Activated CD8-positive, alpha-beta T cell treated with anti-CD3 and anti-CD28 coated beads for 36 hours (primary cell): Measurements from ENCODE around the gene CHMP2B. TPM values are rescaled to one million over a fixed set of nuclear protein-coding genes. Genes with fewer than 3 reads are reported as not detected.

ENCODE experiments used
- ATAC-seq: fragments of 200-7000 bp; cut with Tn5 transposase; one replicate; pipeline ENCODE4 v1.10.0; 2021; ENCODE audit warnings: mild to moderate bottlenecking, moderate library complexity
- CTCF ChIA-PET: fragments of 350-600 bp; sonication (Branson Sonifier 250); formaldehyde crosslinking; loops from one replicate; lab custom pipeline; 2021; ENCODE audit warnings: antibody characterized with exemption; lab: Charles Lee
- POLR2A ChIA-PET: fragments of 350-600 bp; sonication (Branson Sonifier 250); formaldehyde crosslinking; loops from one replicate; lab custom pipeline; 2021; ENCODE audit warnings: antibody characterized with exemption; lab: Charles Lee
- DNase-seq: peaks from one replicate; pipeline ENCODE4 v3.0.0-alpha.2; 2020
- H3K27ac Mint-ChIP-seq: one replicate; pipeline ENCODE4 v1.8.0; 2021; ENCODE audit warnings: mild to moderate bottlenecking, mixed read lengths
- H3K27me3 Mint-ChIP-seq: one replicate; pipeline ENCODE4 v1.8.0; 2021; ENCODE audit warnings: mixed read lengths
- H3K36me3 Mint-ChIP-seq: one replicate; pipeline ENCODE4 v1.8.0; 2021; ENCODE audit warnings: low read depth, mixed read lengths
- H3K4me1 Mint-ChIP-seq: one replicate; pipeline ENCODE4 v1.8.0; 2021; ENCODE audit warnings: low read depth, mixed read lengths
- H3K4me3 Mint-ChIP-seq: one replicate; pipeline ENCODE4 v1.8.0; 2021; ENCODE audit warnings: mild to moderate bottlenecking, moderate library complexity, mixed read lengths
- H3K9me3 Mint-ChIP-seq: one replicate; pipeline ENCODE4 v1.8.0; 2021; ENCODE audit warnings: mixed read lengths
- CTCF ChIP-seq: fragments of 200-600 bp; IDR thresholded peaks from one replicate; pipeline ENCODE4 v1.8.0; 2022; ENCODE audit warnings: antibody characterized with exemption, mild to moderate bottlenecking
- intact Hi-C: fragments of 100-400 bp; cut with micrococcal nuclease; formaldehyde crosslinking; loops from one replicate; pipeline ENCODE4 v1.10.0; 2022
- total RNA-seq, 2 experiments: library from RNA; stranded (reverse); gene quantifications; one replicate each; pipeline ENCODE4 v1.2.3, GENCODE V29; 2021

Gene CHMP2B
- total RNA-seq, 2 experiments from 2014 or later = 22.7 to 26.2 TPM

GRCh38 chr3:87198774-87199173, 28.3 kb upstream of the CHMP2B start:
- Mint-ChIP-seq H3K4me1 (no peaks in the 10 kb centered on the region), H3K4me3 (no peak overlapping the region), H3K9me3 (peaks cover 5% of the 10 kb centered on the region), H3K27ac (no peak overlapping the region), H3K36me3 (no peaks in the 10 kb centered on the region), H3K27me3 (peaks cover 2% of the 10 kb centered on the region)
- ATAC-seq = no peak
- ChIA-PET CTCF (no interaction called here), POLR2A (no interaction called here)
- no peak for DNase-seq
- no peak for TF ChIP-seq CTCF
- intact Hi-C loops = no loop called here

- CTCF ChIA-PET = no interaction called here
- Mint-ChIP-seq H3K27me3 (peaks cover 5% of the 10 kb centered on the region), H3K36me3 (no peaks in the 10 kb centered on the region), H3K4me1 (no peaks in the 10 kb centered on the region), H3K27ac (no peak overlapping the region), H3K4me3 (no peak overlapping the region), H3K9me3 (peaks cover 5% of the 10 kb centered on the region)
- POLR2A ChIA-PET = no interaction called here
- no peak for TF ChIP-seq CTCF
- no peak for ATAC-seq
- intact Hi-C loops = no loop called here
- DNase-seq = no peak
Observed at GRCh38 chr3:87199628-87200027, 27.5 kb upstream of the CHMP2B start.

- Mint-ChIP-seq H3K4me1 (no peaks in the 10 kb centered on the region), H3K9me3 (peaks cover 3% of the 10 kb centered on the region), H3K4me3 (no peak overlapping the region), H3K27ac (no peak overlapping the region), H3K27me3 (peaks cover 5% of the 10 kb centered on the region), H3K36me3 (no peaks in the 10 kb centered on the region)
- no peak for ATAC-seq
- ChIA-PET CTCF (no interaction called here), POLR2A (no interaction called here)
- intact Hi-C loops = no loop called here
- no peak for DNase-seq
- no peak for TF ChIP-seq CTCF
Observed at GRCh38 chr3:87200060-87200647, 27.0 kb upstream of the CHMP2B start.

- Mint-ChIP-seq H3K9me3 (no peaks in the 10 kb centered on the region), H3K4me1 (no peaks in the 10 kb centered on the region), H3K27me3 (peaks cover 5% of the 10 kb centered on the region), H3K36me3 (no peaks in the 10 kb centered on the region), H3K27ac (no peak overlapping the region), H3K4me3 (no peak overlapping the region)
- POLR2A ChIA-PET = no interaction called here
- intact Hi-C loops = no loop called here
- CTCF ChIA-PET = interaction anchor here (1.0 kb wide), 1 partner anchor 32 kb away, joined by 3 read pairs; no protein-coding TSS in a partner anchor
- DNase-seq (no peak), ATAC-seq (no peak)
- no peak for TF ChIP-seq CTCF
Observed at GRCh38 chr3:87201727-87202126, 25.4 kb upstream of the CHMP2B start.

GRCh38 chr3:87203809-87204208, 23.3 kb upstream of the CHMP2B start:
- H3K9me3 Mint-ChIP-seq = no peaks in the 10 kb centered on the region
- H3K27ac Mint-ChIP-seq = no peak overlapping the region
- POLR2A ChIA-PET = no interaction called here
- TF ChIP-seq CTCF = no peak
- no peaks in the 10 kb centered on the region for H3K36me3 Mint-ChIP-seq
- intact Hi-C loops = no loop called here
- peaks cover 5% of the 10 kb centered on the region for H3K27me3 Mint-ChIP-seq
- DNase-seq (no peak), ATAC-seq (no peak)
- CTCF ChIA-PET = no interaction called here
- H3K4me3 Mint-ChIP-seq = no peak overlapping the region
- no peaks in the 10 kb centered on the region for H3K4me1 Mint-ChIP-seq
